ENCODE results near the gene ERC1.

DNA sequence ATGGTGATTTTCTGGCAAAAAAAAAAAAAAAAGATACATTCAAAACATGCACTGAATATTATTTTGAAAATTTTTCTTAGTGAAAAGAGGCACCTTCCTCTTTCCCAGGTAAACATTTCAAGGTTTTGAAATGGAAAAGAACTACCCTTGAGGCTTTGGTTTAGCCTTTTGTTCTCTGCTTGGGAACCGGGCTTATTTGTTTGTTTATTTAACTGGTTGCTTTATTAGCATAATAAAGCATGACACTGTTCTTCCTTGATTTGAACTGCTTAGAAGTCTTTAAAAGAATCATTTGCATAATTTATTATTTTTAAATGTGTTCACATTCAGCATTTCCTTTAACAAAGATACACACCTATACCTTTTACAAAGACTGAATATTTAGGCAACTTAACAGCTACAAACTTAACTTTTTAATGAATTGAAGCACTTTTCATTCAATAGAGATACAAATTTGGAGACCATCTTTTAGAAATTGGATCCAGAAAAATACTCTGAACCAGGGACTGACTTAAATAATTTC is 428.9 kb downstream of the ERC1 start:
- TF ChIP-seq, protein P1, sequence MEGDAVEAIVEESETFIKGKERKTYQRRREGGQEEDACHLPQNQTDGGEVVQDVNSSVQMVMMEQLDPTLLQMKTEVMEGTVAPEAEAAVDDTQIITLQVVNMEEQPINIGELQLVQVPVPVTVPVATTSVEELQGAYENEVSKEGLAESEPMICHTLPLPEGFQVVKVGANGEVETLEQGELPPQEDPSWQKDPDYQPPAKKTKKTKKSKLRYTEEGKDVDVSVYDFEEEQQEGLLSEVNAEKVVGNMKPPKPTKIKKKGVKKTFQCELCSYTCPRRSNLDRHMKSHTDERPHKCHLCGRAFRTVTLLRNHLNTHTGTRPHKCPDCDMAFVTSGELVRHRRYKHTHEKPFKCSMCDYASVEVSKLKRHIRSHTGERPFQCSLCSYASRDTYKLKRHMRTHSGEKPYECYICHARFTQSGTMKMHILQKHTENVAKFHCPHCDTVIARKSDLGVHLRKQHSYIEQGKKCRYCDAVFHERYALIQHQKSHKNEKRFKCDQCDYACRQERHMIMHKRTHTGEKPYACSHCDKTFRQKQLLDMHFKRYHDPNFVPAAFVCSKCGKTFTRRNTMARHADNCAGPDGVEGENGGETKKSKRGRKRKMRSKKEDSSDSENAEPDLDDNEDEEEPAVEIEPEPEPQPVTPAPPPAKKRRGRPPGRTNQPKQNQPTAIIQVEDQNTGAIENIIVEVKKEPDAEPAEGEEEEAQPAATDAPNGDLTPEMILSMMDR (IDR thresholded peaks at IDR 0.05), result no peak
- TF ChIP-seq POLR2A (IDR thresholded peaks at IDR 0.05) (no peak), POLR2AphosphoS5 (IDR thresholded peaks at IDR 0.05) (no peak), EP300 (IDR thresholded peaks at IDR 0.05) (no peak)
